Ascending aorta (tissue), 2 donors: ENCODE measurements around the gene TMEM132D. TPM values are rescaled to one million over a fixed set of nuclear protein-coding genes. Genes with fewer than 3 reads are reported as not detected.

Source experiments
- DNase-seq, 2 donors: peaks; one replicate each; pipeline ENCODE4 v3.0.0-alpha.2; 2019; ENCODE audit warnings: low spot score in 2 of 2
- H3K27ac ChIP-seq, 2 donors: fragments of 200-600 bp; sonication (generic); one replicate each; pipeline ENCODE4 v1.5.1; 2016 to 2017; ENCODE audit warnings: mild to moderate bottlenecking in 1 of 2
- H3K27me3 ChIP-seq: fragments of 200-600 bp; sonication (generic); one replicate; pipeline ENCODE4 v1.5.1; 2017
- H3K36me3 ChIP-seq, 2 donors: fragments of 200-600 bp; sonication (generic); one replicate each; pipeline ENCODE4 v1.5.1; 2016
- H3K4me1 ChIP-seq, 2 donors: fragments of 200-600 bp; sonication (generic); one replicate each; pipeline ENCODE4 v1.5.1; 2016 to 2017; ENCODE audit warnings: mild to moderate bottlenecking in 1 of 2
- H3K4me3 ChIP-seq, 2 donors: fragments of 200-600 bp; sonication (generic); one replicate each; pipeline ENCODE4 v1.5.1; 2016 to 2017; ENCODE audit warnings: mild to moderate bottlenecking in 1 of 2
- H3K9me3 ChIP-seq, 2 donors: fragments of 200-600 bp; sonication (generic); one replicate each; pipeline ENCODE4 v1.5.1; 2016
- CTCF ChIP-seq, 3 experiments: fragments of 200-600 bp in 2 of 3; fragments of 450-650 bp in 1 of 3; sonication (generic) in 2 of 3; IDR thresholded peaks; one replicate each; pipeline ENCODE4 v1.5.1; 2016 to 2019; ENCODE audit warnings: antibody characterized with exemption in 3 of 3, mild to moderate bottlenecking in 1 of 3, moderate library complexity in 1 of 3
- intact Hi-C: fragments of 100-400 bp; cut with DNase I; formaldehyde crosslinking; loops from one replicate; pipeline ENCODE4 v1.15.1; 2023
- total RNA-seq: library from RNA; depleted of rRNA; stranded (reverse); fragments of >200 nt; gene quantifications from one replicate; pipeline ENCODE4 v1.1.0, GENCODE V29; 2016

TMEM132D gene
- total RNA-seq, 1 donor from 2014 or later: not detected

- no peaks in the 10 kb centered on the region for H3K27me3 ChIP-seq
- intact Hi-C loops: no loop called here
- no peak overlapping the region for H3K27ac ChIP-seq
- TF ChIP-seq CTCF (IDR thresholded peaks at IDR 0.05): no peak
- no peak overlapping the region for H3K4me3 ChIP-seq
- no peaks in the 10 kb centered on the region for H3K4me1 ChIP-seq
- H3K36me3 ChIP-seq: no peaks in the 10 kb centered on the region
- H3K9me3 ChIP-seq: no peaks in the 10 kb centered on the region
- no peak for DNase-seq
Measured at GRCh38 chr12:129659961-129660622, 243.7 kb downstream of the TMEM132D start.

- H3K4me3 ChIP-seq: no peak overlapping the region
- no peaks in the 10 kb centered on the region for H3K9me3 ChIP-seq
- no peak for DNase-seq
- H3K36me3 ChIP-seq: no peaks in the 10 kb centered on the region
- H3K27ac ChIP-seq: no peak overlapping the region
- H3K4me1 ChIP-seq: no peaks in the 10 kb centered on the region
- no peak for TF ChIP-seq CTCF (IDR thresholded peaks at IDR 0.05)
- no peaks in the 10 kb centered on the region for H3K27me3 ChIP-seq
- intact Hi-C loops: no loop called here
Measured at GRCh38 chr12:129657179-129657578, 246.6 kb downstream of the TMEM132D start.

- TF ChIP-seq CTCF (IDR thresholded peaks at IDR 0.05): no peak
- Histone ChIP-seq H3K9me3 (no peaks in the 10 kb centered on the region), H3K27me3 (no peaks in the 10 kb centered on the region), H3K27ac (no peak overlapping the region), H3K4me1 (no peaks in the 10 kb centered on the region), H3K4me3 (no peak overlapping the region), H3K36me3 (no peaks in the 10 kb centered on the region)
- no peak for DNase-seq
- intact Hi-C loops: no loop called here
Measured at GRCh38 chr12:129651951-129652350, 251.9 kb downstream of the TMEM132D start.

GRCh38 chr12:129641926-129642325 is 261.9 kb downstream of the TMEM132D start:
- no peaks in the 10 kb centered on the region for H3K4me1 ChIP-seq
- intact Hi-C loops: no loop called here
- H3K27ac ChIP-seq: no peak overlapping the region
- DNase-seq: no peak
- no peaks in the 10 kb centered on the region for H3K27me3 ChIP-seq
- TF ChIP-seq CTCF (IDR thresholded peaks at IDR 0.05): no peak
- no peak overlapping the region for H3K4me3 ChIP-seq
- H3K9me3 ChIP-seq: no peaks in the 10 kb centered on the region
- no peaks in the 10 kb centered on the region for H3K36me3 ChIP-seq

- no peak for TF ChIP-seq CTCF (IDR thresholded peaks at IDR 0.05)
- no peaks in the 10 kb centered on the region for H3K4me1 ChIP-seq
- no peaks in the 10 kb centered on the region for H3K36me3 ChIP-seq
- no peak overlapping the region for H3K27ac ChIP-seq
- H3K9me3 ChIP-seq: no peaks in the 10 kb centered on the region
- intact Hi-C loops: no loop called here
- H3K4me3 ChIP-seq: no peak overlapping the region
- DNase-seq: no peak
- H3K27me3 ChIP-seq: no peaks in the 10 kb centered on the region
Measured at GRCh38 chr12:129635021-129635685, 268.7 kb downstream of the TMEM132D start.
